Testis (tissue), 3 donors: ENCODE data around the gene PDGFC. TPM values are rescaled to one million over a fixed set of nuclear protein-coding genes. Genes with fewer than 3 reads are reported as not detected.

Source experiments
- DNase-seq: peaks from one replicate; pipeline ENCODE4 v3.0.0-alpha.2; 2019
- H3K27ac ChIP-seq, 2 donors: fragments of 200-600 bp; sonication (generic); one replicate each; pipeline ENCODE4 v1.5.1; 2019
- H3K27me3 ChIP-seq: fragments of 200-600 bp; sonication (generic); one replicate; pipeline ENCODE4 v1.5.1; 2019
- H3K36me3 ChIP-seq: fragments of 200-600 bp; sonication (generic); one replicate; pipeline ENCODE4 v1.5.1; 2017; ENCODE audit warnings: low read depth; ENCODE audit errors: missing control alignments
- H3K4me1 ChIP-seq: fragments of 200-600 bp; sonication (generic); one replicate; pipeline ENCODE4 v1.5.1; 2019
- H3K4me3 ChIP-seq, 2 donors: fragments of 200-600 bp; sonication (generic); one replicate each; pipeline ENCODE4 v1.5.1; 2017 to 2019
- H3K9me3 ChIP-seq: fragments of 200-600 bp; sonication (generic); one replicate; pipeline ENCODE4 v1.5.1; 2017
- POLR2A ChIP-seq: fragments of 450-650 bp; IDR thresholded peaks from one replicate; pipeline ENCODE4 v1.6.1; 2017; ENCODE audit warnings: antibody characterized with exemption, mild to moderate bottlenecking, moderate library complexity
- whole genome bisulfite sequencing, 2 donors: methylation state at CpG; one replicate each; pipeline ENCODE4 v1.1.5; 2018; 5-methylcytosine and 5-hydroxymethylcytosine counted together
- intact Hi-C: fragments of 100-400 bp; cut with DNase I; formaldehyde crosslinking; loops from one replicate; pipeline ENCODE4 v1.15.1; 2023; ENCODE audit warnings: low total_unique reads
- polyA plus RNA-seq: library from polyadenylated mRNA; stranded (reverse); fragments of 350-450 nt; fragmentation: Illumina TruSeq; extraction: RNeasy Lipid Tissue Mini Kit (QIAGEN cat#74804); gene quantifications from one replicate; pipeline ENCODE4 v1.2.3, GENCODE V29; 2014; ENCODE audit warnings: low read depth, low replicate concordance; ENCODE audit not compliant: insufficient read depth
- total RNA-seq, 2 donors: library from RNA; depleted of rRNA; stranded (reverse); fragments of >200 nt; gene quantifications; one replicate each; pipeline ENCODE4 v1.2.3, GENCODE V29; 2016
- TF ChIP-seq, protein P1 (sequence below), 3 experiments: fragments of 450-650 bp in 2 of 3; fragments of 200-600 bp in 1 of 3; sonication (generic) in 1 of 3; IDR thresholded peaks; one replicate each; pipeline ENCODE4 v1.5.1; 2016 to 2019; ENCODE audit warnings: antibody characterized with exemption in 3 of 3, mild to moderate bottlenecking in 2 of 3, moderate library complexity in 1 of 3

PDGFC gene
- total and polyA plus RNA-seq, 3 donors from 2014 or later = 7.8 to 13.8 (median 9.4) TPM

DNA sequence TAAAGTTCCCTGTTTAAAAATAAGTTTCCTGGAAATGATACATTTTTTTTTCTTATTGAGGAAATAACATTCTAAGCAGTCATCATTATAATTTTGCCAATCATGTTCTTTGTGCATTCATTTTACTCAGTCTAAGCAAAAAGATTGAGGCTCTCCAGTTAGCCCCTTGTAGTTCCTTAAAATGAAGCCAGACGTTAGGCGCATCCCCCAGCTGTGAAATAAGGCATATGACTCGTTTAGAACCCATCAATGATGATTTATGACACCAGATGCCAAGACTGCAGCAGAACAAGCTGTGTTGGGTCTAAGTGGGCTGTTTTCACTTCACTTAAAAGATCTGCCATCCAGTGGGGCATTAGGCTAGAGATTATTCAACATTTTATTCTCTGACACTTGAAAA is 17.0 kb downstream of the PDGFC start:
- no peaks in the 10 kb centered on the region for H3K36me3 ChIP-seq
- no peak overlapping the region for H3K27ac ChIP-seq
- H3K9me3 ChIP-seq = no peaks in the 10 kb centered on the region
- no peak for DNase-seq
- TF ChIP-seq, protein P1, sequence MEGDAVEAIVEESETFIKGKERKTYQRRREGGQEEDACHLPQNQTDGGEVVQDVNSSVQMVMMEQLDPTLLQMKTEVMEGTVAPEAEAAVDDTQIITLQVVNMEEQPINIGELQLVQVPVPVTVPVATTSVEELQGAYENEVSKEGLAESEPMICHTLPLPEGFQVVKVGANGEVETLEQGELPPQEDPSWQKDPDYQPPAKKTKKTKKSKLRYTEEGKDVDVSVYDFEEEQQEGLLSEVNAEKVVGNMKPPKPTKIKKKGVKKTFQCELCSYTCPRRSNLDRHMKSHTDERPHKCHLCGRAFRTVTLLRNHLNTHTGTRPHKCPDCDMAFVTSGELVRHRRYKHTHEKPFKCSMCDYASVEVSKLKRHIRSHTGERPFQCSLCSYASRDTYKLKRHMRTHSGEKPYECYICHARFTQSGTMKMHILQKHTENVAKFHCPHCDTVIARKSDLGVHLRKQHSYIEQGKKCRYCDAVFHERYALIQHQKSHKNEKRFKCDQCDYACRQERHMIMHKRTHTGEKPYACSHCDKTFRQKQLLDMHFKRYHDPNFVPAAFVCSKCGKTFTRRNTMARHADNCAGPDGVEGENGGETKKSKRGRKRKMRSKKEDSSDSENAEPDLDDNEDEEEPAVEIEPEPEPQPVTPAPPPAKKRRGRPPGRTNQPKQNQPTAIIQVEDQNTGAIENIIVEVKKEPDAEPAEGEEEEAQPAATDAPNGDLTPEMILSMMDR (IDR thresholded peaks at IDR 0.05) = no peak
- no peak for TF ChIP-seq POLR2A
- H3K4me3 ChIP-seq = no peak overlapping the region
- intact Hi-C loops = no loop called here
- H3K27me3 ChIP-seq = no peaks in the 10 kb centered on the region
- H3K4me1 ChIP-seq = no peaks in the 10 kb centered on the region
- 68 to 75% methylated on average over 3 of the region's 3 CpGs for WGBS, 2 donors

DNA sequence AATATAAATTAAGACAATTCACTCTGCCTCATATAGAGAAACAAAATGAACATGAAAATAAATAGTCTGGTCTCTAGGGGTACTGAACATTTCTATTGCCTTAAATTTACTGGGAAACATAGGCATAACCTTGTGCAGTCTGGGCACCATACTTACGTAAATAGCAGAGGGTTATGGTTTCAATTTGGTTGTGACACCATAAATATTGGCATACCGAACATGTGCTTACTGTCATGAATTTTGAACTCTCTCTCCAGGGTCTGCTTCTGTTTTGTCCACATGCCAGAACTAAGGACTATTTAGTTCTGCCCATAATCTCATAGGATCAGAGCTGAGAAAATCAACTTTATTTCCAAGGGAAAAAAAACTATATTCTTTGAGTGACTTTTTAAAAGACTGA is 17.6 kb downstream of the PDGFC start:
- H3K27ac ChIP-seq = no peak overlapping the region
- H3K36me3 ChIP-seq = no peaks in the 10 kb centered on the region
- WGBS, 2 donors = 80 to 82% methylated on average over 2 of the region's 2 CpGs
- H3K4me3 ChIP-seq = no peak overlapping the region
- no peaks in the 10 kb centered on the region for H3K27me3 ChIP-seq
- no peaks in the 10 kb centered on the region for H3K9me3 ChIP-seq
- intact Hi-C loops = no loop called here
- TF ChIP-seq POLR2A = no peak
- TF ChIP-seq, protein P1 (IDR thresholded peaks at IDR 0.05) = no peak
- H3K4me1 ChIP-seq = no peaks in the 10 kb centered on the region
- no peak for DNase-seq

DNA sequence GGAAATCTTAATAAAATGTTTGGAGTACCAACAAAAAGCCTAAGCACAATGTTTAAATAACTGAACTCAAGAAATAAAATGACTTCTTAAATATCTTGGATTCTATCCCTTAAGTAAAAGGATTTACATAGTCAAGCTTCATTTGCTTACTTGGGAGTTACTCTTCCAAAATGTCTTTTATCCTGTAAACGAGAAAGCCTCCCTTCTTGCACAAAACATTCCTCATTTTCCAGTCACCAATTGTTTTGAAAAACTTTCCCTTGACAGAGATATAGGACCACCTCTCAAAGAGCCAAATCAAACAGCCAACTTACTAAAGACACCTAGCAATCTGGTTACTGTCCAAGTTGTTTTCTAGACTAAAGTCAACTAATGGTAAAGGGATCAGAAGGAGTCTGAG is 18.6 kb downstream of the PDGFC start:
- 50 to 68% methylated on average over 1 of the region's 1 CpG for WGBS, 2 donors
- no peak for TF ChIP-seq POLR2A
- TF ChIP-seq, protein P1 (IDR thresholded peaks at IDR 0.05) = no peak
- Histone ChIP-seq H3K27me3 (no peaks in the 10 kb centered on the region), H3K4me1 (no peaks in the 10 kb centered on the region), H3K27ac (no peak overlapping the region), H3K4me3 (no peak overlapping the region), H3K9me3 (no peaks in the 10 kb centered on the region), H3K36me3 (no peaks in the 10 kb centered on the region)
- DNase-seq = no peak
- intact Hi-C loops = no loop called here

DNA sequence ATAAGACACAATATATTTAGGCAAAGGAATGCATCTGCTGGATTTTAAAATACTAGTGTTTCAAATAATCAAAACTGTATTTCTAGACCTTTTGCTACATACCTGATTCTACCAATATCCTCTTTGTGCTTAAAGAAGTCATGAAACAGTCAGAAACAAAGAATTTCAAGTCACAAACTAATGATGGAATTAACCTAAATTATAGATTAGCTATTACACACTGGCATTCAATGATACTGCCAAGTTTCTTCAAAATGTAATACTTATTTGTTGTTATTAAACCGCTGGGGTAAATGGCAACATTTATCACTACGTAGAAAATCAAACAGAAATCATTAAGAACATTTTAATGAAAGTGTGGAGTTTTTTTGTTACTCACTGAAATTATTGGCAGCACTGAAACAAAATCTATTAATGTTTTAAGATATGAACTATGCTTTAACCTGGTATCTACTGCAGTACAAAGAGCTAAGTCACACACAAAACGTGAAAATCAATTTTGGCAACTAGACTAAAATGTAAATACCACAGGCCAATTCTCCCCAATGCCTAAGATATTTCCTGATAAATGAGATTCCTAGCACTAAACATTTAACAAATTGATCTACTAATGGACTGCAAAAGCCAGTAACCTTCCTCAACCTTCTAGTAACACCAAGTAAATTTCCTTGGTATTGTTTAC is 19.4 kb downstream of the PDGFC start:
- Histone ChIP-seq H3K27ac (no peak overlapping the region), H3K4me3 (no peak overlapping the region), H3K9me3 (no peaks in the 10 kb centered on the region), H3K36me3 (no peaks in the 10 kb centered on the region), H3K4me1 (peaks cover under 1% of the 10 kb centered on the region), H3K27me3 (no peaks in the 10 kb centered on the region)
- 64 to 80% methylated on average over 3 of the region's 3 CpGs for WGBS, 2 donors
- intact Hi-C loops = no loop called here
- TF ChIP-seq, protein P1 (IDR thresholded peaks at IDR 0.05) = no peak
- no peak for TF ChIP-seq POLR2A
- DNase-seq = no peak

DNA sequence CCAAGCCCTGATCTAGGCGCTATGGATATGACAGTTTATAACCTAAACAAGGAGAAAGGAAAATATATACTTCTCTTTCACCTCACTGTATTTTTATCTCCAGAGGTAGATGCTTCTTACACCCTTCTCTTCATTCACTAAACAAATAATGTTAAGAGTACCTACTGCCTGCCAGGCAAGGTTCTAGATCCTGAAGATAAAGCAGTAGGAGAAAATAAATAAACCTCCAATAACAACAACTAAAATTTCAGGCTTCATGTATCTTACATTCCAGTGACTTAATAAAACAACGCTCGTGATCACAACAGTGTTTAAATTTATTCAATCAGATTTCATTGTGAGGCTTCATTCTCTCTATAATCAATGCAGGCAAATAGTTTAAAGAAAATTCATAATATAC is 20.7 kb downstream of the PDGFC start:
- intact Hi-C loops = no loop called here
- H3K4me1 ChIP-seq = peaks cover 12% of the 10 kb centered on the region

More for the DNA sequence above, 20.7 kb downstream of the PDGFC start:
- 95 to 97% methylated on average over 3 of the region's 3 CpGs for WGBS, 2 donors
- Histone ChIP-seq H3K27ac (no peak overlapping the region), H3K9me3 (no peaks in the 10 kb centered on the region), H3K4me3 (no peak overlapping the region), H3K36me3 (no peaks in the 10 kb centered on the region), H3K27me3 (no peaks in the 10 kb centered on the region)
- DNase-seq = no peak
- no peak for TF ChIP-seq POLR2A
- TF ChIP-seq, protein P1 (IDR thresholded peaks at IDR 0.05) = no peak
